Cardiac fibroblast (primary cell): Measurements from ENCODE around the gene ABCA10.

ENCODE experiments used
- DNase-seq, 2 donors: peaks; one replicate each; pipeline versions ENCODE4 v3.0.0 to v3.0.0-alpha.2; 2010; ENCODE audit warnings: low read depth in 2 of 2
- H3K4me3 ChIP-seq, 2 donors: replicated peaks in 1 of 2; 1 replicate in 1 of 2; 2 replicates in 1 of 2; pipeline ENCODE4 v1.5.1; 2011; ENCODE audit warnings: low read depth in 2 of 2, low read length in 2 of 2, mild to moderate bottlenecking in 2 of 2, moderate library complexity in 1 of 2
- CTCF ChIP-seq: IDR thresholded peaks from one replicate; pipeline ENCODE4 v1.5.1; 2011; ENCODE audit warnings: low read depth, mild to moderate bottlenecking, low read length, inconsistent platforms

The ABCA10 gene

GRCh38 chr17:69141431-69142174 lies 87.0 kb downstream of the ABCA10 start, which contains the start of gene ABCA6:
TSS of gene ABCA6 (minus strand) at chr17:69141895. CDS start at chr17:69140703, 1,192 bp downstream.
- TF ChIP-seq CTCF: no peak
- peak within 1 kb of the TSS; percentile 44 to 58 for H3K4me3 ChIP-seq
- peak; percentile 90 to 93 for DNase-seq

GRCh38 chr17:69134112-69134511 lies 94.5 kb downstream of the ABCA10 start:
- H3K4me3 ChIP-seq: no peak overlapping the region
- TF ChIP-seq CTCF: no peak
- no peak for DNase-seq

GRCh38 chr17:69130627-69131296 lies 97.9 kb downstream of the ABCA10 start:
- no peak for DNase-seq
- no peak for TF ChIP-seq CTCF
- no peak overlapping the region for H3K4me3 ChIP-seq

GRCh38 chr17:69123626-69124025 lies 105.0 kb downstream of the ABCA10 start:
- DNase-seq: no peak
- TF ChIP-seq CTCF: no peak
- no peak overlapping the region for H3K4me3 ChIP-seq

- no peak for DNase-seq
- no peak overlapping the region for H3K4me3 ChIP-seq
- TF ChIP-seq CTCF: no peak
Observed at GRCh38 chr17:69122065-69122464, 106.6 kb downstream of the ABCA10 start.

GRCh38 chr17:69117855-69118784 lies 110.5 kb downstream of the ABCA10 start:
- no peak for TF ChIP-seq CTCF
- H3K4me3 ChIP-seq: no peak overlapping the region
- DNase-seq: no peak
